ENCODE data around the gene HOMER2. TPM values are rescaled to one million over a fixed set of nuclear protein-coding genes. Genes with fewer than 3 reads are reported as not detected.

HOMER2 gene
- total RNA-seq, 1 donor = 3.7 TPM

DNA sequence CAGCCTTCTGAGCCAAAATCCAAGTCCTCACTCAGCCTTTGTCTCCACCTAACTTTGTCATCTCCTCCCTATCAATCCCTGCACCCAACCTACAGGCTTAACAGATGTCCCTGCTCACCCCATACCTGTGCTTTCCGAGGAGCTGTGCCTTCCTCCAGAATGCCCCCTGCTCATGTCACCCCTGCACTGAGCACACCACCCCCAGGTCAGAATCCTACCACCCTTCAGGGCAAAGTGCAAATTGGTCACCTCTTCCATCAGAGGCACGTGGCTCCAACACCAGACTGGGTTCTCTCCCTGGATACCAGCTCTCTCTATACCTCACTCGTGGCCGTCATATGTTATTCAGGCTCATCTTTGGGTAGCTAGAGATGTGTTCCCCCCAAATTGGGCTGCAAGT lies 29.8 kb downstream of the HOMER2 start:
- H3K4me1 ChIP-seq (ENCODE audit: insufficient read depth, low read length) = no peaks in the 10 kb centered on the region
- no peak overlapping the region for H3K4me3 ChIP-seq (ENCODE audit: low read length)
- H3K9me3 ChIP-seq (ENCODE audit: low read depth, low read length) = no peaks in the 10 kb centered on the region
- no peaks in the 10 kb centered on the region for H3K27me3 ChIP-seq (ENCODE audit: insufficient read depth, low read length)

DNA sequence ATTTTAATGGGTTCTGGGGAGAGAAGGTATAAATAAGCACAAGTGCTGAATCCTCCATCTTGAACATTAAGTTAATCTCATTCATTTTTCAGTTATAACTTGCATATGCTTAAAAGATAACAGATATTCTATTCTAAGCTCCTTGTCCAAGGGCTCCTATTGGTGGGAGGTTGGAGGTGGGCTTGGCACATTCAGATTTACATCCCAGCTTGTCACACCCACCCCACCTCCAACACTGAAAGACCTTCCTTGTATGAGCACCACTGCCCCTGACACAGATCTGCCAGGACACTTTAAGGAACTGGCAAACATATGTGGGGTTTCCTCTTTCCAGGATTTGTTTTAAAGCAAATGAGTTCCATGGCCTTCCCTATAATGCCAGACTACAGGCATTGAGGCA lies 30.6 kb downstream of the HOMER2 start:
- no peak overlapping the region for H3K4me3 ChIP-seq (ENCODE audit: low read length)
- H3K4me1 ChIP-seq (ENCODE audit: insufficient read depth, low read length) = no peaks in the 10 kb centered on the region
- H3K9me3 ChIP-seq (ENCODE audit: low read depth, low read length) = no peaks in the 10 kb centered on the region
- no peaks in the 10 kb centered on the region for H3K27me3 ChIP-seq (ENCODE audit: insufficient read depth, low read length)

DNA sequence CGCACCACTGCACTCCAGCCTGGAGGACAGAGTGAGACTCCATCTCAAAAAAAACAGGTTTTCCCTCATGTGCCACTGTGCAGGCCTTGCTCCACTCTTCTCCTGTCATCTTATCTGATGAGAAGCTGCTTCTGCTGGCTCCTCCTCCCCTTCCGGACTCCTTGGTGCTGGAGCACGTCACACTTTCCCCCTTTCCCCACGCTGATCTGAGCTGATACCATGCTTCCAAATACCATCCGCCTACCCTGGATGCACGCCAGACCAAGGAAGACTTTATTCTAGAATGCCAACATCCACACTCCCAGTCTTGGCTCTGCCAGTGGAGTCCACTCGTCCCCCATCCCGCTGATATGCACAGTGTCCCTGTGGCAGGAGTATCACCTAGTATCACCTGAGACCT lies 31.3 kb downstream of the HOMER2 start:
- no peak overlapping the region for H3K4me3 ChIP-seq (ENCODE audit: low read length)
- no peaks in the 10 kb centered on the region for H3K9me3 ChIP-seq (ENCODE audit: low read depth, low read length)
- H3K27me3 ChIP-seq (ENCODE audit: insufficient read depth, low read length) = no peaks in the 10 kb centered on the region
- no peaks in the 10 kb centered on the region for H3K4me1 ChIP-seq (ENCODE audit: insufficient read depth, low read length)

DNA sequence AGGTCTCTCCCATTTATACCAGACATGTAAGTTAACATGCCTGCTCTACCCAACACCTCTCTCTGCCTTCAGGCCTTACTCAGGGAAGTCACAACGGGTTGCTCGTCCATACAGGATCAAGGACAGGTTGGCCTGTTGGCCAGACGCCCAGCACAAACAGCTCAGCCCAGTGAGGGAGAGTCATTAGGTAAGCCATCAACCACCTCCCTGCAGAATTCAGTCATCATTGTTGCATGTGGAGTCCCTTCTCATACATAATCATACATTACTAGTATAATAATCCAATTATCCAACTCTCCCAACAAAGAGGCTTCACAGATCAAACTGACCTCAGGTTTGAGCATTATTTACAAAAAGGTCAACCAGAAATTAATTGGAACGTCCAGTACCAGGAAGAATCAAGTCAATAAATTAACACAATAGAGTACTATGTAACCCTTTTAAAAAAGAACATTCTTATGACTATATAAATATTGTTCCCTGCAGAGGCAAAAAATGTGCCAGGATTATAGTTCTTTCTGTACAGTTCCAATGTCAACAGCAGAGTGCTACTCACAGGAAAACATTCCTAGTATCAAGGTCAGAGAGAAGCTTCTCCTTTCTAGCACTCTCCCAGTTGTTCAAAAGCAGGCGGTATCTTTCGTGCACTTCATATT lies 33.2 kb downstream of the HOMER2 start:
- H3K27me3 ChIP-seq (ENCODE audit: insufficient read depth, low read length) = no peaks in the 10 kb centered on the region
- no peaks in the 10 kb centered on the region for H3K4me1 ChIP-seq (ENCODE audit: insufficient read depth, low read length)
- H3K9me3 ChIP-seq (ENCODE audit: low read depth, low read length) = no peaks in the 10 kb centered on the region
- H3K4me3 ChIP-seq (ENCODE audit: low read length) = no peak overlapping the region

DNA sequence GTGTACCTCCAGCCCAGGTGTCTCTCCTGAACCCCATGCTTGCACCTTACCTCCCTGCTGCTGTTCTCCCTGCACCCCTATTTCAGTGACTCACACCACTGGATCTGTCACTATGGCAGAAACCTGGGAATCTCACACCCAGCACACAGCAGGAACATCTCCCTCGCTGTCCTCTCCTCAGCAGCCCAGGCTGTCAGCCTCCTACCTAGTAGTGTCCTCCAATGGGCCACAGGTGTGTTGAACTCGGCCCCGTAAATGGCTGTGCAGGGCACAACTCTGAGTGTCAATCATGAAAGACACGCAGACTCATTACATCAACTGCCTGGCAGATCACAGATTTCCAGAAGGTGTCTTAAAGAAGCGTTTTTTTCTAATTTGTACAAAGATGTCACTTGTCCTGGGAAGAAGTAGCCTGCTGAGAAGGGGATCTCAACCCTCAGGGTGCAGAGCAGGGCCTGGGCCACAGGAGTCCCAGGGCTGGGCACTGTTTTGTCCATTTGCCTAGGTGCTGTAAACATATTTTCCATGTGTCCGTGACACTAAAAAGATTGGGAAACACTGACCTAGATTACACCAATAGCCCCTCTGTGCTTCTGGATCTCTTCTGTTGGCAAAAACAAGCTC lies 33.8 kb downstream of the HOMER2 start:
- Histone ChIP-seq H3K27me3 (ENCODE audit: insufficient read depth, low read length) (no peaks in the 10 kb centered on the region), H3K4me3 (ENCODE audit: low read length) (no peak overlapping the region), H3K4me1 (ENCODE audit: insufficient read depth, low read length) (no peaks in the 10 kb centered on the region), H3K9me3 (ENCODE audit: low read depth, low read length) (no peaks in the 10 kb centered on the region)

DNA sequence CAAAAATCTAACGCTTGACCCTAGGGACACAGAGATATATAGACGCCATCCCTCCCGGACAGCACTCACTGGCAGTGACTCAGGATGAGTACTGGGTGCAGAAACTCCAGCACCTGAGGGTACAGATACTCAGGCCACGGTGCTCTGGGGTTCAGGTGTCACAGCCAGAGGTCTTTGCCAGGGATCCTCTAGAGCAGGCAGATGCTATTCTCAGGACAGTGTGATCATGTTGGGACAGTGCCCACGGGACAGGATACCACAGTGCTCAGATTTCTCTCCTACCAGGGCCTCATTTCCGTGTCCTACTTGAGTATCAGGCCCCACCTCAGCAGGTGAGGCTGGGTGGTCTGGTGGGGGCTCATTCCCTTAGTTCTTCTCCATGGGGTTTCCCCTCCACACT lies 34.4 kb downstream of the HOMER2 start:
- no peak overlapping the region for H3K4me3 ChIP-seq (ENCODE audit: low read length)
- H3K9me3 ChIP-seq (ENCODE audit: low read depth, low read length) = no peaks in the 10 kb centered on the region

DNA sequence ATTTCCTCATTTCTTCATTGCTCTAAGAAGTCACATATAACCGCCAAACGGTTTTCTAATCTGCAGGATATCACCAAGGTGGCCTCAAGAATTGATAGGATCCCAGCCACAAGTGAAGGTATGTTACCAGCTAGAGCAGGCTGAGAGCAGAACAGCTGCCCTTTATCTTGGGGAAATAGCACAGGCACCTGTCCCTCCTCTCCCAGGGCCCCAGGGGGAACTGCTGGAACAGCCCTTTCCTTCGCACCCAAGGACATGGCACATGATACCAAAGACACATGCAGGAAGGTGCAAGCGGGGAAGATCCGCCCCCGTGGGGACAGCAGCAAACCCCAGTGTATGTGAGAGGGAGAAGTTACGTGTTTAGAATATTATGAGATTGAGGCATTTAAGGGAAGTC lies 35.3 kb downstream of the HOMER2 start:
- no peaks in the 10 kb centered on the region for H3K4me1 ChIP-seq (ENCODE audit: insufficient read depth, low read length)
- no peak overlapping the region for H3K4me3 ChIP-seq (ENCODE audit: low read length)
- H3K9me3 ChIP-seq (ENCODE audit: low read depth, low read length) = no peaks in the 10 kb centered on the region
- no peaks in the 10 kb centered on the region for H3K27me3 ChIP-seq (ENCODE audit: insufficient read depth, low read length)

More for the DNA sequence above, 34.4 kb downstream of the HOMER2 start:
- Histone ChIP-seq H3K27me3 (ENCODE audit: insufficient read depth, low read length) (no peaks in the 10 kb centered on the region), H3K4me1 (ENCODE audit: insufficient read depth, low read length) (no peaks in the 10 kb centered on the region)

DNA sequence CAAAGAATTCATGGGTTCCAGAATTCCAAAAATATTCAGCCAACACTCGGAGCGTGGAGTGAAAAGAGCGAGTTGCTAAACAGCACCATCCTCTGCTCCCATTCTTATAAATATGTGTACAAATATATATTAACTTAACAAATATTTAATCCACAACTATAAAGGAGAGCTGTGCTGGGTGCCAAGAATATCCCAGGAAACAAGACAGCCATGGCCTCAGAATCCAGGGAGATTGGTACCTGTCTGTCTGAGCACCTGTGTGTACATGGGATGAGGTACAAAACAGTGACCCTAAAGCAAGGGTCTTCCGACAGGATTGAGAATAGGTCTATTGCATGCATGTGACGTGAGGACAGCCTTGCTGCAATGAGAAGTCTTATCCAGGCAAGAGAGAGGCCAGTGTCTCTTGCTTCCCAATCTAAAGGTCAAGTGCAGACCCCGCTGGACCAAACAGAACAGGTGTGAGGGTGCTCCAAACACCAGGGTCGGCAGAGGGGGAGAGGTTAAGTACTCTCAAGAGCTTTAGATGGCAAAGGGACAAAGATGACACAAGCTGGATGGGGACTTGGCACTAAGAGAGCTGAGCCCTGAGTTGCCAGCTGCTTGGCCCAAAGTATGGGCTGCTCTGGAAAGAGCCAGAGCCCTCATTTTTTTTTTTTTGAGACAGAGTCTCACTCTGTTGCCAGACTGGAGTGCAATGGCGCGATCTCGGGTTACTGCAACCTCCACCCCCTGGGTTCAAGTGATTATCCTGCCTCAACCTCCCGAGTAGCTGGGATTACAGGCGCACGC lies 36.2 kb downstream of the HOMER2 start:
- H3K9me3 ChIP-seq (ENCODE audit: low read depth, low read length) = no peaks in the 10 kb centered on the region
- H3K27me3 ChIP-seq (ENCODE audit: insufficient read depth, low read length) = no peaks in the 10 kb centered on the region
- H3K4me3 ChIP-seq (ENCODE audit: low read length) = no peak overlapping the region
- no peaks in the 10 kb centered on the region for H3K4me1 ChIP-seq (ENCODE audit: insufficient read depth, low read length)

DNA sequence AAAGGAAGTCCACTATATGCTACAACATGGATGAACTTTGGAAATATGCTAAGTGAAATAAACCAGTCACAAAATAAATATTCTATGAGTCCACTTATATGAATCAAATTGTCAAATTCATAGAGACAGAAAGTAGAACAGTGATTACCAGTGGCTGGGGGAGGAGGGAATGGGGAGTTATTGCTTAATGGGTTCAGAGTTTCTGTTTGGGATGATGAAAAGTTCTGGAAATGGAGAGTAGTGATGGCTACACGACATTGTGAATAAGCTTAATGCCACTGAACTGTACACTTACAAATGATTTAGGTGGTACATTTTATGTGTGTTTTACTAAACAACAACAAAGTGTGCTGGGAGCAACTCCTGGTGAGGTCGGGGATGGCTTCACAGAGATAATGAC lies 38.1 kb downstream of the HOMER2 start:
- no peak overlapping the region for H3K4me3 ChIP-seq (ENCODE audit: low read length)
- no peaks in the 10 kb centered on the region for H3K27me3 ChIP-seq (ENCODE audit: insufficient read depth, low read length)
- H3K9me3 ChIP-seq (ENCODE audit: low read depth, low read length) = no peaks in the 10 kb centered on the region
- no peaks in the 10 kb centered on the region for H3K4me1 ChIP-seq (ENCODE audit: insufficient read depth, low read length)

DNA sequence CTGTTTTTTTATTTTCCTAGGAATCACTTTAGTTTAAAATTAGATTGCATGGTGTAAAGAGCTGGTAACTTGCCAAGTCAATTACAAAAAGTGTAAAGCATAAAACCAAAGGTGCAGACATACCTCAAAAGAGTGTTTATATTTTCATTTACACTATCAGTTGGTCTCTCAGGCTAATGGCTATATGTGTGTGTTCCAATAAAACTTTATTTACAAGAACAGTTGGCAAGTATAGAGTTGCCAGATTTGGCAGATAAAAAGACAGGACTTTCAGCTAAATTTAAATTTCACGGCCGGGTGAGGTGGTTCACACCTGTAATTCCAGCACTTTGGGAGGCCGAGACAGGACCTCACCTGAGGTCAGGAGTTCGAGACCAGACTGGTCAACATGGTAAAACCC lies 41.1 kb downstream of the HOMER2 start:
- H3K4me3 ChIP-seq (ENCODE audit: low read length) = no peak overlapping the region
- H3K27me3 ChIP-seq (ENCODE audit: insufficient read depth, low read length) = no peaks in the 10 kb centered on the region
- no peaks in the 10 kb centered on the region for H3K4me1 ChIP-seq (ENCODE audit: insufficient read depth, low read length)
- H3K9me3 ChIP-seq (ENCODE audit: low read depth, low read length) = no peaks in the 10 kb centered on the region

DNA sequence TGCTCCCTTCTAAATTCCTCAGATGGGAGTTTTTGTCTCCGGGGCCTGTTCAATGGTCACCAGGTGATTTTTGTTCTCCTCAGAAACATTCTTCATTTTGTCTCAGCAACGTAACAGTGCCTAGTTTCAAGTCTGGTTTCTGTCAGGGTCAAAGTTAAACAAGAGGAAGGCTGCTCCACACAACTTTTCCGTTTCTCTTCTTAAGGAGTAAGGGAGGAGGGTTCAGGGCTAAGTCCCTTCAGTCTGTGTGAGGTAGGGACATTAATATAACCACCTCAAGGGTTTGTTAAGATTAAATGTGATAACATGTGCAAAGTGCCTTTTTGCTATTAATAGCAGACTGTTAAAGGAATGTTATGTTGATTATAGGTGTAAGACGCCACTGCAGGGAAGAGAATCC lies 41.8 kb downstream of the HOMER2 start:
- H3K9me3 ChIP-seq (ENCODE audit: low read depth, low read length) = no peaks in the 10 kb centered on the region
- H3K27me3 ChIP-seq (ENCODE audit: insufficient read depth, low read length) = no peaks in the 10 kb centered on the region
- H3K4me3 ChIP-seq (ENCODE audit: low read length) = no peak overlapping the region
- no peaks in the 10 kb centered on the region for H3K4me1 ChIP-seq (ENCODE audit: insufficient read depth, low read length)

DNA sequence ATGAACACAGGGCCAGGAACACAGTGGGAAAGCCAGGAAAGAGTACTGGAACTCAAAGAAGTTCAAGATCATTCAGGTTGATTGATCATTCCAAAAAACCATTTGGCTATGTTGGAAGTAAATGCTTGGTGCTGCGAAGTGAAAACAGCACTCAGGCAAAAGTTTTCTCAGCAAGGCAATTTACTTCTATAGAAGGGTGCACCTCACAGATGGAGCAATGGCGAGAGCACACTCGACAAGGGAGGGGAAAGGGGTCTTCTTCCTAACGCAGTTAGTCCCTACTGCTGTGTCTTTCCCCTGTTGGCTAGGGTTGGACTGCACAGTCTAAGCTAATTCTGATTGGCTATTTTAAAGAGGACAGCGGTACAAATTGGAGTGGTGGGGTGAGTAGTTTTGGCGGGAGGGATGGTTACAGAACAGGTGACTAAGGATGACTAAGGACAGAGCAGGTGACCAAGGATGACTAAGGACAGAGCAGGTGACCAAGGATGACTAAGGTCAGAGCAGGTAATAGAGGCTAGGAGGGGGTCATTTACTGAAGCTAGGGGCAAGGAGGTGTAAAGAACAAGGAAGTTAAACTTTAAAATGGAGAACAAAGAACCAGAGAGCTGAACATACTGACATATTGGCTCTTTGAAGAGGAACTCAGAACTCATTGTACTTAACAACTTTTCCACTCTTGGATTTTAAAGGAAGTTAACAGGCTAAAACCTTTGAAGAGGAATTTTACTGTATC lies 43.3 kb downstream of the HOMER2 start:
- H3K27me3 ChIP-seq (ENCODE audit: insufficient read depth, low read length) = no peaks in the 10 kb centered on the region
- no peak overlapping the region for H3K4me3 ChIP-seq (ENCODE audit: low read length)
- no peaks in the 10 kb centered on the region for H3K9me3 ChIP-seq (ENCODE audit: low read depth, low read length)
- H3K4me1 ChIP-seq (ENCODE audit: insufficient read depth, low read length) = no peaks in the 10 kb centered on the region

DNA sequence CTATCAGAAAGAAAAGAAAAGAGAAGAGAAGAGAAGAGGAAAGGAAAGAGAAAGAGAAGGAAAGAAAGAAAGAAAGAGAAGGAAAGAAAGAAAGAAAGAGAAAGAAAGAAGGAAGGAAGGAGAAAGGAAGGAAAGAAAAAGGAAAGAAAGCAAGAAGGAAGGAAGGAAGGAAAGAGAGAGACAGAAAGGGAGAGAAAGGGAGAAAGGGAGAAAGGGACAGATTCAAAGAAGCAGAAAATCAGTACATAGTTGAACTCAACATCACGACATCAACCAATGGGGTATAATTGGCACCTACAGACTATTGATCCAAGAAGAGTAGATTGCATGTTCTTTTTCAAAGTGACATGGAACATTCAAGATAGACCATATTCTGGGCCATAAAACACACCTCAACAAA lies 45.2 kb downstream of the HOMER2 start:
- Histone ChIP-seq H3K4me3 (ENCODE audit: low read length) (no peak overlapping the region), H3K27me3 (ENCODE audit: insufficient read depth, low read length) (no peaks in the 10 kb centered on the region), H3K9me3 (ENCODE audit: low read depth, low read length) (no peaks in the 10 kb centered on the region), H3K4me1 (ENCODE audit: insufficient read depth, low read length) (no peaks in the 10 kb centered on the region)

DNA sequence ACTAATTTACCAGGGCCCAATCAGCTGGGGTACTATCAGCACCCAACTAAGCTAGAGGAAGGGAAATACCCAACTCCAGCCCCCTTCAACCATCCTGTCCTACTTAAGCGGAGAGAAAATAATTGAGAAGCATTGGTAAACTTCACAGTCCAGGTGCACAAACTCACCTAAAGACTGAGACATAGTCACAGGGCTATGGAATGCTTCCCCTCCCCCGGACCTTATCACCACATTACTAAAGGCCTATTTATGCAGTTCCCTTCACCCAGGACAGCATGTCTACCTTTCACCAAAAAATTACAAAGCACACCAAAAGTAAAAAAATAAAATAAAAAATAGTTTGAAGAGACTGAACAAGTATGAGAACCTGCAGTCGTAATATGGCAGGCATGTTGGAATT lies 47.9 kb downstream of the HOMER2 start:
- H3K27me3 ChIP-seq (ENCODE audit: insufficient read depth, low read length) = no peaks in the 10 kb centered on the region
- no peak overlapping the region for H3K4me3 ChIP-seq (ENCODE audit: low read length)
- H3K9me3 ChIP-seq (ENCODE audit: low read depth, low read length) = no peaks in the 10 kb centered on the region
- no peaks in the 10 kb centered on the region for H3K4me1 ChIP-seq (ENCODE audit: insufficient read depth, low read length)

DNA sequence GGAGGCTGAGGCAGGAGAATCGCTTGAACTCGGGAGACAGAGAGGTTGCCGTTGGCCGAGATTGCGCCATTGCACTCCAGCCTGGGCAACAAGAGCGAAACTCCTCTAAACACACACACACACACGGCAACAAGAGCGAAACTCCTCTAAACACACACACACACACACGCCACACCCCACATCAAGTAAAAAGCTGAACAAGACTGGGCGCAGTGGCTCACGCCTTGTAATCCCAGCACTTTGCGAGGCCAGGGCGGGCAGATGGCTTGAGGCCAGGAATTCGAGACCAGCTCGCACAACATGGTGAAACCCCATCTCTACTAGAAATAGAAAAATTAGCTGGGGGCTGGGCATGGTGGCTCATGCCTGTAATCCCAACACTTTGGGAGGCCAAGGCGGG lies 49.0 kb downstream of the HOMER2 start:
- no peak overlapping the region for H3K4me3 ChIP-seq (ENCODE audit: low read length)
- H3K9me3 ChIP-seq (ENCODE audit: low read depth, low read length) = no peaks in the 10 kb centered on the region
- H3K27me3 ChIP-seq (ENCODE audit: insufficient read depth, low read length) = no peaks in the 10 kb centered on the region
- no peaks in the 10 kb centered on the region for H3K4me1 ChIP-seq (ENCODE audit: insufficient read depth, low read length)

Data from mononuclear cell (primary cell).